Activated CD4-positive, alpha-beta T cell treated with anti-CD3 and anti-CD28 coated beads, Interleukin-10, Interleukin-2, amounts not matched to agents 100 ng/mL and 50 ng/mL, durations not matched to agents 16 hours and 8 hours (primary cell): ENCODE measurements around the gene STX5.
"Not testable (repeated sequence)": the region's sequence is repeated elsewhere in the genome, so short reads cannot be mapped to it uniquely, and the experiment has no call there.

Source experiments
- DNase-seq: peaks from one replicate; pipeline ENCODE4 v3.0.0-alpha.2; 2020

Gene STX5

GRCh38 chr11:62828130-62828529 is 3.7 kb downstream of the STX5 start:
- DNase-seq, result not testable (repeated sequence)

GRCh38 chr11:62823677-62824076 is 8.2 kb downstream of the STX5 start:
- DNase-seq, result no peak

- DNase-seq, result no peak
Measured at GRCh38 chr11:62817129-62817528, 14.7 kb downstream of the STX5 start.

GRCh38 chr11:62816557-62816956 is 15.3 kb downstream of the STX5 start:
- DNase-seq, result no peak

GRCh38 chr11:62811659-62812058 is 20.2 kb downstream of the STX5 start:
- DNase-seq, result no peak

GRCh38 chr11:62810748-62811147 is 21.1 kb downstream of the STX5 start:
- no peak for DNase-seq

GRCh38 chr11:62806611-62807121 is 25.2 kb downstream of the STX5 start:
- DNase-seq, result no peak

- peak; percentile 46 for DNase-seq
Measured at GRCh38 chr11:62805961-62806441, 25.9 kb downstream of the STX5 start.

- peak; percentile 97 for DNase-seq
Measured at GRCh38 chr11:62805076-62805892, 26.6 kb downstream of the STX5 start, which contains the start of gene NXF1. NXF1 (minus strand) TSS chr11:62805440; CDS start chr11:62805356, 84 bp downstream.

- peak; percentile 18 for DNase-seq
Measured at GRCh38 chr11:62804310-62805075, 27.4 kb downstream of the STX5 start.

- DNase-seq, result no peak
Measured at GRCh38 chr11:62801071-62801470, 30.8 kb downstream of the STX5 start.

GRCh38 chr11:62799486-62799885 is 32.4 kb downstream of the STX5 start:
- DNase-seq, result no peak

GRCh38 chr11:62796281-62796680 is 35.6 kb downstream of the STX5 start:
- DNase-seq, result no peak

GRCh38 chr11:62794201-62794775 is 37.6 kb downstream of the STX5 start:
- DNase-seq, result no peak

GRCh38 chr11:62792202-62792575 is 39.7 kb downstream of the STX5 start:
- no peak for DNase-seq

- peak; percentile 93 for DNase-seq
Measured at GRCh38 chr11:62791501-62792201, 40.2 kb downstream of the STX5 start, which contains the start of gene TMEM223. TMEM223 (minus strand) TSS chr11:62792006; CDS start chr11:62791994, 12 bp downstream.

- no peak for DNase-seq
Measured at GRCh38 chr11:62789576-62789975, 42.3 kb downstream of the STX5 start.

- no peak for DNase-seq
Measured at GRCh38 chr11:62788991-62789390, 42.9 kb downstream of the STX5 start.

- DNase-seq, result peak; percentile 98
Measured at GRCh38 chr11:62787005-62787759, 44.7 kb downstream of the STX5 start, which contains the start of gene TMEM179B. TMEM179B (plus strand) TSS chr11:62787402; CDS start chr11:62787432, 30 bp downstream.

GRCh38 chr11:62786318-62787004 is 45.4 kb downstream of the STX5 start:
- DNase-seq, result peak; percentile 92

- no peak for DNase-seq
Measured at GRCh38 chr11:62782753-62783152, 49.1 kb downstream of the STX5 start.
